A673 (cell line): ENCODE results near the gene P4HTM. TPM values are rescaled to one million over a fixed set of nuclear protein-coding genes. Genes with fewer than 3 reads are reported as not detected.

Experiments
- BruUV-seq: library from RNA; stranded (reverse); fragments of 400-500 nt; replicated peaks from 2 replicates; lab custom pipeline; 2021; lab: Mats Ljungman, UMichigan
- CTCF ChIA-PET: fragments of 300-600 bp; sonication (Branson Sonifier 250); formaldehyde crosslinking; loops from one replicate; lab custom pipeline; 2022; ENCODE audit warnings: antibody characterized with exemption; lab: Charles Lee
- POLR2A ChIA-PET: fragments of 300-600 bp; sonication (Branson Sonifier 250); formaldehyde crosslinking; loops from one replicate; lab custom pipeline; 2022; ENCODE audit warnings: antibody characterized with exemption; ENCODE audit not compliant: low non-redundant PET; lab: Charles Lee
- DNase-seq: peaks from one replicate; pipeline ENCODE4 v3.0.0-alpha.2; 2015; ENCODE audit warnings: low spot score
- H3K27ac ChIP-seq: fragments of 200-600 bp; sonication (generic); 2 replicates; pipeline ENCODE4 v1.5.1; 2016; ENCODE audit warnings: mixed run types, low read depth, mild to moderate bottlenecking, mixed read lengths, antibody characterized with exemption, low read length; ENCODE audit not compliant: poor library complexity, severe bottlenecking
- H3K27me3 ChIP-seq: fragments of 200-600 bp; sonication (generic); replicated peaks from 2 replicates; pipeline ENCODE4 v1.6.1; 2017; ENCODE audit warnings: mixed run types, low read depth, mild to moderate bottlenecking, mixed read lengths, antibody characterized with exemption, low read length; ENCODE audit not compliant: insufficient read depth, poor library complexity
- H3K36me3 ChIP-seq: fragments of 200-600 bp; sonication (generic); 2 replicates; pipeline ENCODE4 v1.6.1; 2016; ENCODE audit warnings: mixed run types, mild to moderate bottlenecking, mixed read lengths, antibody characterized with exemption, low read length; ENCODE audit not compliant: insufficient read depth, poor library complexity, severe bottlenecking
- H3K4me1 ChIP-seq: fragments of 200-600 bp; sonication (generic); 2 replicates; pipeline ENCODE4 v1.6.1; 2017; ENCODE audit warnings: mixed run types, mild to moderate bottlenecking, mixed read lengths, antibody characterized with exemption, low read length; ENCODE audit not compliant: insufficient read depth, poor library complexity, severe bottlenecking
- H3K4me3 ChIP-seq: fragments of 200-600 bp; sonication (generic); 2 replicates; pipeline ENCODE4 v1.5.1; 2016; ENCODE audit warnings: low read depth, mixed run types, mild to moderate bottlenecking, mixed read lengths, low read length; ENCODE audit not compliant: poor library complexity, severe bottlenecking
- H3K9me3 ChIP-seq: fragments of 200-600 bp; sonication (generic); 2 replicates; pipeline ENCODE4 v1.6.1; 2016; ENCODE audit warnings: mixed run types, low read depth, mild to moderate bottlenecking, mixed read lengths, antibody characterized with exemption, low read length; ENCODE audit not compliant: poor library complexity, severe bottlenecking
- EZH2 ChIP-seq: fragments of 200-600 bp; sonication (generic); IDR thresholded peaks from 2 replicates; pipeline ENCODE4 v1.6.1; 2017; ENCODE audit warnings: borderline replicate concordance, low read depth, mild to moderate bottlenecking, mixed read lengths, antibody characterized with exemption, low read length; ENCODE audit not compliant: poor library complexity, severe bottlenecking
- intact Hi-C: fragments of 100-400 bp; cut with micrococcal nuclease; formaldehyde crosslinking; loops from one replicate; pipeline ENCODE4 v1.10.0; 2022; ENCODE audit not compliant: unreplicated experiment
- total RNA-seq: library from RNA; stranded (reverse); gene quantifications from 2 replicates; pipeline ENCODE4 v1.2.3, GENCODE V29; 2021
- TF ChIP-seq, protein P1 (sequence below): fragments of 300-800, 200-600 bp; sonication (generic); conservative IDR thresholded peaks from 2 replicates; pipeline ENCODE4 v1.5.1; 2017; ENCODE audit warnings: low read depth, mild to moderate bottlenecking, antibody characterized with exemption, low read length, moderate library complexity, mixed read lengths

P4HTM gene
- total RNA-seq, 1 experiment from 2014 or later, result 14.9 TPM

- POLR2A ChIA-PET, result no interaction called here
- H3K36me3 ChIP-seq, result no peaks in the 10 kb centered on the region
- H3K27me3 ChIP-seq, result no peaks in the 10 kb centered on the region
- H3K4me1 ChIP-seq, result no peaks in the 10 kb centered on the region
- CTCF ChIA-PET, result no interaction called here
- intact Hi-C loops, result no loop called here
- no TSS peak for BruUV-seq
- no peak overlapping the region for H3K4me3 ChIP-seq
- no peak overlapping the region for H3K27ac ChIP-seq
- TF ChIP-seq EZH2, result no peak
- TF ChIP-seq, protein P1, sequence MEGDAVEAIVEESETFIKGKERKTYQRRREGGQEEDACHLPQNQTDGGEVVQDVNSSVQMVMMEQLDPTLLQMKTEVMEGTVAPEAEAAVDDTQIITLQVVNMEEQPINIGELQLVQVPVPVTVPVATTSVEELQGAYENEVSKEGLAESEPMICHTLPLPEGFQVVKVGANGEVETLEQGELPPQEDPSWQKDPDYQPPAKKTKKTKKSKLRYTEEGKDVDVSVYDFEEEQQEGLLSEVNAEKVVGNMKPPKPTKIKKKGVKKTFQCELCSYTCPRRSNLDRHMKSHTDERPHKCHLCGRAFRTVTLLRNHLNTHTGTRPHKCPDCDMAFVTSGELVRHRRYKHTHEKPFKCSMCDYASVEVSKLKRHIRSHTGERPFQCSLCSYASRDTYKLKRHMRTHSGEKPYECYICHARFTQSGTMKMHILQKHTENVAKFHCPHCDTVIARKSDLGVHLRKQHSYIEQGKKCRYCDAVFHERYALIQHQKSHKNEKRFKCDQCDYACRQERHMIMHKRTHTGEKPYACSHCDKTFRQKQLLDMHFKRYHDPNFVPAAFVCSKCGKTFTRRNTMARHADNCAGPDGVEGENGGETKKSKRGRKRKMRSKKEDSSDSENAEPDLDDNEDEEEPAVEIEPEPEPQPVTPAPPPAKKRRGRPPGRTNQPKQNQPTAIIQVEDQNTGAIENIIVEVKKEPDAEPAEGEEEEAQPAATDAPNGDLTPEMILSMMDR, result no peak
- DNase-seq, result no peak
- H3K9me3 ChIP-seq, result no peaks in the 10 kb centered on the region
Measured at GRCh38 chr3:49004352-49005302, 14.6 kb downstream of the P4HTM start.

DNA sequence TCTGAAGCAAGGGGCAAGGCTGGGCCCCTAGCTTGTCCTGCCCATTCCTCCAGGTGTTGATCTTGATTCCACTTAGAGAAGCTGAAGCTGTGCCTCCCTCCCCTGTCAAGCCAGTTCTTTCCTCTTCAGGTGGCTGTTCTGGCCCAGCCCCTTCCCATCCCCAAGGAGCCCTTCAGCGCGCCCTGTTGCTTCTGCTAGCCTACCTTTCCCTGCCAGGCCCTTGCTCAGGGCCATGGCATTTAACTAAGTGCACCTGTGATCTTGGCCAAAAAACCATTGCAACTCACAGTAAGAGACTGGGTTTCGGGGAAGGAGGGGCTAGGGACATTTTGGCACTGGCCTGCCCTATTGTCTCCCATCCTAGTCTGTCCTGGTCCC, 15.3 kb downstream of the P4HTM start:
- TF ChIP-seq, protein P1, result no peak
- no peak for TF ChIP-seq EZH2
- Histone ChIP-seq H3K27ac (no peak overlapping the region), H3K36me3 (no peaks in the 10 kb centered on the region), H3K9me3 (no peaks in the 10 kb centered on the region), H3K4me3 (no peak overlapping the region), H3K4me1 (no peaks in the 10 kb centered on the region), H3K27me3 (no peaks in the 10 kb centered on the region)
- BruUV-seq, result no TSS peak
- ChIA-PET POLR2A (no interaction called here), CTCF (no interaction called here)
- intact Hi-C loops, result no loop called here
- no peak for DNase-seq

GRCh38 chr3:49005998-49006397, 16.0 kb downstream of the P4HTM start:
- BruUV-seq, result no TSS peak
- no peak for DNase-seq
- ChIA-PET CTCF (no interaction called here), POLR2A (no interaction called here)
- no peak overlapping the region for H3K4me3 ChIP-seq
- TF ChIP-seq EZH2, result no peak
- TF ChIP-seq, protein P1, result no peak
- no peaks in the 10 kb centered on the region for H3K4me1 ChIP-seq
- H3K36me3 ChIP-seq, result no peaks in the 10 kb centered on the region
- no peaks in the 10 kb centered on the region for H3K27me3 ChIP-seq
- H3K27ac ChIP-seq, result no peak overlapping the region
- intact Hi-C loops, result no loop called here
- H3K9me3 ChIP-seq, result no peaks in the 10 kb centered on the region
